ENCODE measurements around the gene KREMEN1. TPM values are rescaled to one million over a fixed set of nuclear protein-coding genes. Genes with fewer than 3 reads are reported as not detected.

KREMEN1 gene
- total and polyA plus RNA-seq, 2 experiments from 2014 or later, result 1.8 to 3.8 TPM

DNA sequence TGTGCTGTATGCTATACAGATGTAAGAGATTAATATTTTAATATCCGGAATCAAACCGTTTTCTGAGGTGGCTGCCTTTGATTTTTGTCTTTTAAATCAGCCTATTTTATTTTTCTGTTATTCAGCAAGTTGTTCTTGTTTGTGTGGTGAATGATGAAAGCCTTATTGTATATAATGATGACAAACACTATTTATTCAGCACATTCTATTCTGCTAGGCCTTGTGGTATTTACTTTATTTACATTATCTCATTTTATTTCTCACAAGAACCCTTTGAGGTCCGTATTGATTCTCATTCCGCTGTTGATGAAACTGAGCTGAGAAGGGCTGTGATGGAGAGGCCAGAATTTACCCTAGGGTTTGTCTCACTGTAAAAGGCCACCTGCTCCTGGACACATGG lies 40.5 kb downstream of the KREMEN1 start:
- no peak for DNase-seq (ENCODE audit: low spot score)
- H2AFZ ChIP-seq, result no peak overlapping the region
- no peak overlapping the region for H3K4me3 ChIP-seq
- H3K79me2 ChIP-seq (replicated peaks; ENCODE audit: insufficient read depth), result no peaks in the 10 kb centered on the region
- H3K36me3 ChIP-seq (ENCODE audit: insufficient read depth), result no peaks in the 10 kb centered on the region
- peaks cover 3% of the 10 kb centered on the region; the same call in 1 of the 3 replicates for H3K9me3 Mint-ChIP-seq
- H3K4me3 Mint-ChIP-seq, result no peak overlapping the region
- no peak overlapping the region for H3K4me2 ChIP-seq
- TF ChIP-seq ZNF114 (CRISPR knock-in tag; IDR thresholded peaks at IDR 0.05) (no peak), NANOG (IDR thresholded peaks at IDR 0.05; ENCODE audit: borderline replicate concordance) (no peak), ETS1 (IDR thresholded peaks at IDR 0.05) (no peak), CREB1 (CRISPR knock-in tag; IDR thresholded peaks at IDR 0.05; ENCODE audit: low read depth) (no peak)
- TF ChIP-seq, protein P1, sequence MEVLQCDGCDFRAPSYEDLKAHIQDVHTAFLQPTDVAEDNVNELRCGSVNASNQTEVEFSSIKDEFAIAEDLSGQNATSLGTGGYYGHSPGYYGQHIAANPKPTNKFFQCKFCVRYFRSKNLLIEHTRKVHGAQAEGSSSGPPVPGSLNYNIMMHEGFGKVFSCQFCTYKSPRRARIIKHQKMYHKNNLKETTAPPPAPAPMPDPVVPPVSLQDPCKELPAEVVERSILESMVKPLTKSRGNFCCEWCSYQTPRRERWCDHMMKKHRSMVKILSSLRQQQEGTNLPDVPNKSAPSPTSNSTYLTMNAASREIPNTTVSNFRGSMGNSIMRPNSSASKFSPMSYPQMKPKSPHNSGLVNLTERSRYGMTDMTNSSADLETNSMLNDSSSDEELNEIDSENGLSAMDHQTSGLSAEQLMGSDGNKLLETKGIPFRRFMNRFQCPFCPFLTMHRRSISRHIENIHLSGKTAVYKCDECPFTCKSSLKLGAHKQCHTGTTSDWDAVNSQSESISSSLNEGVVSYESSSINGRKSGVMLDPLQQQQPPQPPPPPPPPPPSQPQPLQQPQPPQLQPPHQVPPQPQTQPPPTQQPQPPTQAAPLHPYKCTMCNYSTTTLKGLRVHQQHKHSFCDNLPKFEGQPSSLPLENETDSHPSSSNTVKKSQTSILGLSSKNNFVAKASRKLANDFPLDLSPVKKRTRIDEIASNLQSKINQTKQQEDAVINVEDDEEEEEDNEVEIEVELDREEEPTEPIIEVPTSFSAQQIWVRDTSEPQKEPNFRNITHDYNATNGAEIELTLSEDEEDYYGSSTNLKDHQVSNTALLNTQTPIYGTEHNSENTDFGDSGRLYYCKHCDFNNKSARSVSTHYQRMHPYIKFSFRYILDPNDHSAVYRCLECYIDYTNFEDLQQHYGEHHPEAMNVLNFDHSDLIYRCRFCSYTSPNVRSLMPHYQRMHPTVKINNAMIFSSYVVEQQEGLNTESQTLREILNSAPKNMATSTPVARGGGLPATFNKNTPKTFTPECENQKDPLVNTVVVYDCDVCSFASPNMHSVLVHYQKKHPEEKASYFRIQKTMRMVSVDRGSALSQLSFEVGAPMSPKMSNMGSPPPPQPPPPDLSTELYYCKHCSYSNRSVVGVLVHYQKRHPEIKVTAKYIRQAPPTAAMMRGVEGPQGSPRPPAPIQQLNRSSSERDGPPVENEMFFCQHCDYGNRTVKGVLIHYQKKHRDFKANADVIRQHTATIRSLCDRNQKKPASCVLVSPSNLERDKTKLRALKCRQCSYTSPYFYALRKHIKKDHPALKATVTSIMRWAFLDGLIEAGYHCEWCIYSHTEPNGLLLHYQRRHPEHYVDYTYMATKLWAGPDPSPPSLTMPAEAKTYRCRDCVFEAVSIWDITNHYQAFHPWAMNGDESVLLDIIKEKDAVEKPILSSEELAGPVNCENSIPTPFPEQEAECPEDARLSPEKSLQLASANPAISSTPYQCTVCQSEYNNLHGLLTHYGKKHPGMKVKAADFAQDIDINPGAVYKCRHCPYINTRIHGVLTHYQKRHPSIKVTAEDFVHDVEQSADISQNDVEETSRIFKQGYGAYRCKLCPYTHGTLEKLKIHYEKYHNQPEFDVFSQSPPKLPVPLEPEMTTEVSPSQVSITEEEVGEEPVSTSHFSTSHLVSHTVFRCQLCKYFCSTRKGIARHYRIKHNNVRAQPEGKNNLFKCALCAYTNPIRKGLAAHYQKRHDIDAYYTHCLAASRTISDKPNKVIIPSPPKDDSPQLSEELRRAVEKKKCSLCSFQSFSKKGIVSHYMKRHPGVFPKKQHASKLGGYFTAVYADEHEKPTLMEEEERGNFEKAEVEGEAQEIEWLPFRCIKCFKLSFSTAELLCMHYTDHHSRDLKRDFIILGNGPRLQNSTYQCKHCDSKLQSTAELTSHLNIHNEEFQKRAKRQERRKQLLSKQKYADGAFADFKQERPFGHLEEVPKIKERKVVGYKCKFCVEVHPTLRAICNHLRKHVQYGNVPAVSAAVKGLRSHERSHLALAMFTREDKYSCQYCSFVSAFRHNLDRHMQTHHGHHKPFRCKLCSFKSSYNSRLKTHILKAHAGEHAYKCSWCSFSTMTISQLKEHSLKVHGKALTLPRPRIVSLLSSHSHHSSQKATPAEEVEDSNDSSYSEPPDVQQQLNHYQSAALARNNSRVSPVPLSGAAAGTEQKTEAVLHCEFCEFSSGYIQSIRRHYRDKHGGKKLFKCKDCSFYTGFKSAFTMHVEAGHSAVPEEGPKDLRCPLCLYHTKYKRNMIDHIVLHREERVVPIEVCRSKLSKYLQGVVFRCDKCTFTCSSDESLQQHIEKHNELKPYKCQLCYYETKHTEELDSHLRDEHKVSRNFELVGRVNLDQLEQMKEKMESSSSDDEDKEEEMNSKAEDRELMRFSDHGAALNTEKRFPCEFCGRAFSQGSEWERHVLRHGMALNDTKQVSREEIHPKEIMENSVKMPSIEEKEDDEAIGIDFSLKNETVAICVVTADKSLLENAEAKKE (CRISPR knock-in tag; IDR thresholded peaks at IDR 0.05), result no peak
- TF ChIP-seq, protein P2, sequence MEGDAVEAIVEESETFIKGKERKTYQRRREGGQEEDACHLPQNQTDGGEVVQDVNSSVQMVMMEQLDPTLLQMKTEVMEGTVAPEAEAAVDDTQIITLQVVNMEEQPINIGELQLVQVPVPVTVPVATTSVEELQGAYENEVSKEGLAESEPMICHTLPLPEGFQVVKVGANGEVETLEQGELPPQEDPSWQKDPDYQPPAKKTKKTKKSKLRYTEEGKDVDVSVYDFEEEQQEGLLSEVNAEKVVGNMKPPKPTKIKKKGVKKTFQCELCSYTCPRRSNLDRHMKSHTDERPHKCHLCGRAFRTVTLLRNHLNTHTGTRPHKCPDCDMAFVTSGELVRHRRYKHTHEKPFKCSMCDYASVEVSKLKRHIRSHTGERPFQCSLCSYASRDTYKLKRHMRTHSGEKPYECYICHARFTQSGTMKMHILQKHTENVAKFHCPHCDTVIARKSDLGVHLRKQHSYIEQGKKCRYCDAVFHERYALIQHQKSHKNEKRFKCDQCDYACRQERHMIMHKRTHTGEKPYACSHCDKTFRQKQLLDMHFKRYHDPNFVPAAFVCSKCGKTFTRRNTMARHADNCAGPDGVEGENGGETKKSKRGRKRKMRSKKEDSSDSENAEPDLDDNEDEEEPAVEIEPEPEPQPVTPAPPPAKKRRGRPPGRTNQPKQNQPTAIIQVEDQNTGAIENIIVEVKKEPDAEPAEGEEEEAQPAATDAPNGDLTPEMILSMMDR (conservative IDR thresholded peaks at IDR 0.05; ENCODE audit: low read depth in 2 of 2), result no peak
- no peak overlapping the region for H3K27ac Mint-ChIP-seq
- H4K20me1 ChIP-seq (replicated peaks; ENCODE audit: insufficient read depth), result no peaks in the 10 kb centered on the region
- peaks cover 5% of the 10 kb centered on the region for H3K27me3 Mint-ChIP-seq (ENCODE audit: insufficient read depth, low read depth, poor library complexity)
- no peak for ATAC-seq
- H3K9me2 ChIP-seq (ENCODE audit: insufficient read depth), result no peaks in the 10 kb centered on the region
- no peaks in the 10 kb centered on the region for H3F3A ChIP-seq (replicated peaks; ENCODE audit: low read depth)
- H3K36me3 Mint-ChIP-seq (ENCODE audit: low read depth), result no peaks in the 10 kb centered on the region; the same call in 2 of the 3 replicates
- H3K4me1 Mint-ChIP-seq, result peaks cover 3% of the 10 kb centered on the region; the same call in 1 of the 3 replicates
- no peak overlapping the region for H3K27ac ChIP-seq (ENCODE audit: low read depth)
- no peaks in the 10 kb centered on the region for H3K4me1 ChIP-seq (ENCODE audit: insufficient read depth)
- H3K27me3 ChIP-seq (ENCODE audit: insufficient read depth), result no peaks in the 10 kb centered on the region
